Kidney (tissue), 14 donors: ENCODE data around the gene SPATA31E1. TPM values are rescaled to one million over a fixed set of nuclear protein-coding genes. Genes with fewer than 3 reads are reported as not detected.

Experiments used
- DNase-seq, 5 donors: peaks; one replicate each; pipeline ENCODE4 v3.0.0-alpha.2; 2013 to 2020
- FAIRE-seq: peaks from 2 replicates; lab custom pipeline; 2012; peaks lifted over from hg19 to GRCh38; lab: Jason Lieb, UNC
- H3K27ac ChIP-seq, 2 donors: one replicate each; pipeline ENCODE4 v1.7.0; 2013; ENCODE audit warnings: low read depth in 2 of 2, low read length in 2 of 2, inconsistent platforms in 1 of 2
- H3K27me3 ChIP-seq: one replicate; pipeline ENCODE4 v1.7.1; 2013; ENCODE audit warnings: low read length, inconsistent platforms; ENCODE audit not compliant: control insufficient read depth, insufficient read depth
- H3K36me3 ChIP-seq, 3 donors: one replicate each; pipeline versions ENCODE4 v1.7.0 to v1.7.1; 2013; ENCODE audit warnings: low read length in 3 of 3, control low read depth in 1 of 3, inconsistent platforms in 1 of 3; ENCODE audit not compliant: insufficient read depth in 3 of 3, control insufficient read depth in 2 of 3
- H3K4me1 ChIP-seq, 3 donors: one replicate each; pipeline versions ENCODE4 v1.7.0 to v1.7.1; 2013; ENCODE audit warnings: low read length in 3 of 3, inconsistent platforms in 1 of 3, low read depth in 1 of 3; ENCODE audit not compliant: control insufficient read depth in 2 of 3, insufficient read depth in 2 of 3
- H3K4me3 ChIP-seq, 3 donors: one replicate each; pipeline versions ENCODE4 v1.7.0 to v1.8.1; 2013; ENCODE audit warnings: low read length in 3 of 3, control low read depth in 1 of 3, inconsistent platforms in 1 of 3
- H3K9ac ChIP-seq, 3 donors: one replicate each; pipeline versions ENCODE4 v1.7.0 to v1.7.1; 2013; ENCODE audit warnings: low read length in 3 of 3, control low read depth in 1 of 3, inconsistent platforms in 1 of 3
- H3K9me3 ChIP-seq, 3 donors: one replicate each; pipeline versions ENCODE4 v1.7.0 to v1.7.1; 2013; ENCODE audit warnings: low read length in 3 of 3, control low read depth in 1 of 3, inconsistent platforms in 1 of 3; ENCODE audit not compliant: control insufficient read depth in 2 of 3, insufficient read depth in 1 of 3
- CTCF ChIP-seq: IDR thresholded peaks from 3 replicates; pipeline ENCODE4 v1.5.1; 2012; ENCODE audit warnings: mild to moderate bottlenecking, moderate library complexity, borderline replicate concordance; ENCODE audit not compliant: insufficient read depth; ENCODE audit errors: extremely low read depth
- intact Hi-C: fragments of 100-400 bp; cut with DNase I; formaldehyde crosslinking; loops from one replicate; pipeline ENCODE4 v1.11.1; 2022
- polyA plus RNA-seq: library from polyadenylated mRNA; stranded (reverse); fragments of 350-450 nt; fragmentation: Illumina TruSeq; extraction: RNeasy Lipid Tissue Mini Kit (QIAGEN cat#74804); gene quantifications from one replicate; pipeline ENCODE4 v1.2.3, GENCODE V29; 2014; ENCODE audit warnings: low read depth, low replicate concordance; ENCODE audit not compliant: insufficient read depth
- total RNA-seq: library from RNA; stranded (reverse); fragmentation: NEBNext Ultra II Directional; extraction: Animal tissue kit (Norgen Biotek cat#: 25700); gene quantifications from one replicate; pipeline ENCODE4 v1.2.1, GENCODE V29; 2021
- donor health status: control.
- donor health status: control.
- donor health status: control.
- donor health status: control.
- donor health status: control.
- donor health status: DM: yes; HTN: yes; CAD: no.
- donor health status: Normal renal cell carcinoma (clear cell type).

The SPATA31E1 gene
- total and polyA plus RNA-seq, 2 donors from 2014 or later = not detected

- Histone ChIP-seq H3K9me3 (no peaks in the 10 kb centered on the region), H3K4me3 (no peak overlapping the region), H3K36me3 (no peaks in the 10 kb centered on the region), H3K27ac (no peak overlapping the region), H3K9ac (no peak overlapping the region), H3K27me3 (no peaks in the 10 kb centered on the region), H3K4me1 (no peaks in the 10 kb centered on the region)
- no peak for FAIRE-seq
- peak in 2 of 5 donors; percentile 19 to 69 for DNase-seq
- intact Hi-C loops = no loop called here
- TF ChIP-seq CTCF = no peak
Measured at GRCh38 chr9:87889882-87890252, 7.2 kb downstream of the SPATA31E1 start.

GRCh38 chr9:87890837-87891236 is 8.2 kb downstream of the SPATA31E1 start:
- DNase-seq = peak in 2 of 5 donors; percentile 23 to 26
- no peak overlapping the region for H3K4me3 ChIP-seq
- intact Hi-C loops = no loop called here
- H3K36me3 ChIP-seq = no peaks in the 10 kb centered on the region
- TF ChIP-seq CTCF = no peak
- no peak overlapping the region for H3K9ac ChIP-seq
- no peak overlapping the region for H3K27ac ChIP-seq
- no peaks in the 10 kb centered on the region for H3K4me1 ChIP-seq
- H3K27me3 ChIP-seq = no peaks in the 10 kb centered on the region
- FAIRE-seq = no peak
- H3K9me3 ChIP-seq = no peaks in the 10 kb centered on the region

- no peak for TF ChIP-seq CTCF
- no peaks in the 10 kb centered on the region for H3K9me3 ChIP-seq
- H3K36me3 ChIP-seq = no peaks in the 10 kb centered on the region
- FAIRE-seq (no peak), DNase-seq (no peak)
- H3K27ac ChIP-seq = no peak overlapping the region
- H3K27me3 ChIP-seq = no peaks in the 10 kb centered on the region
- intact Hi-C loops = no loop called here
- H3K4me3 ChIP-seq = no peak overlapping the region
- no peak overlapping the region for H3K9ac ChIP-seq
- H3K4me1 ChIP-seq = no peaks in the 10 kb centered on the region
Measured at GRCh38 chr9:87891754-87892153, 9.1 kb downstream of the SPATA31E1 start.

GRCh38 chr9:87892956-87893355 is 10.3 kb downstream of the SPATA31E1 start:
- intact Hi-C loops = no loop called here
- H3K4me1 ChIP-seq = no peaks in the 10 kb centered on the region
- no peak overlapping the region for H3K4me3 ChIP-seq
- FAIRE-seq (no peak), DNase-seq (no peak)
- no peaks in the 10 kb centered on the region for H3K9me3 ChIP-seq
- H3K9ac ChIP-seq = no peak overlapping the region
- H3K27ac ChIP-seq = no peak overlapping the region
- TF ChIP-seq CTCF = no peak
- no peaks in the 10 kb centered on the region for H3K27me3 ChIP-seq
- H3K36me3 ChIP-seq = no peaks in the 10 kb centered on the region
